Peyer's patch (tissue), 4 donors: ENCODE data around the gene PLD2.

ENCODE experiments used
- CTCF ChIP-seq, 6 experiments: fragments of 450-650 bp in 4 of 6; fragments of 200-600 bp in 2 of 6; sonication (generic) in 1 of 6; IDR thresholded peaks; one replicate each; pipeline ENCODE4 v1.5.1; 2017 to 2019; ENCODE audit warnings: antibody characterized with exemption in 6 of 6, mild to moderate bottlenecking in 3 of 6, moderate library complexity in 1 of 6
- POLR2A ChIP-seq, 2 donors: fragments of 450-650 bp; IDR thresholded peaks; one replicate each; pipeline ENCODE4 v1.5.1; 2017; ENCODE audit warnings: antibody characterized with exemption in 2 of 2, mild to moderate bottlenecking in 2 of 2, moderate library complexity in 2 of 2

- TF ChIP-seq CTCF (IDR thresholded peaks at IDR 0.05) (no peak), POLR2A (IDR thresholded peaks at IDR 0.05) (no peak)
Observed at GRCh38 chr17:4764595-4764994, 42.4 kb upstream of the PLD2 start.
